ENCODE data around the gene RYR3.

The RYR3 gene

GRCh38 chr15:33729653-33730052, 418.9 kb downstream of the RYR3 start:
- no peak for DNase-seq

GRCh38 chr15:33730815-33731214, 420.0 kb downstream of the RYR3 start:
- DNase-seq = no peak

GRCh38 chr15:33735143-33735542, 424.4 kb downstream of the RYR3 start:
- DNase-seq = no peak

DNA sequence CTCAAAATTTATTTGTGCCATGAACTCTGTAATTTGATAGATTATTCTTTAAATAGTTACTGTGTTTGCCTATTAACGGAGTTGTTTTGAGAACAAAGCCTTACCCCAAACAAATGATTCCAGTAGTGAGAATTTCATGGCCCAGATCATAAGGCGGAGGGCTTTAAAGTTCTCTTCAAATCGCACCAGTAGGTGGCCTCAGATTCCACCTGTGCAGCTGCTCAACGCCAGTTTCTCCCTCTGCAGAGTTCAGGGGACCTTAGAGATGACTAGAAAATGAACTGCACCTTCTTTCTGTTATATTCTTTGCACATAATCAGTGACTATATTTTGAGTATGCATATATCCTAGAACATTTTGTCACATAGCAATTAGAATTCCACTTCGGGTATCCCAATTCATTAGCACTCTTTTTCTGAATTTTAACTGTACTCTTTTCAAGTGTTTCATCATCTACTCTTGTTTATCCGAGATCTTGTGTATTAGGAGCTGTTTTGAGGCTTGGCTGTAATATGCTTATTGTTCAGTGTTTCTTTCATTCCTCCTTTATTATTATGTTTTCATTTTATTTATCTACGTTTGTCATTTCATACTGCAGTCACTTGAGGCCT, 425.0 kb downstream of the RYR3 start:
- no peak for DNase-seq

GRCh38 chr15:33737687-33738601, 427.2 kb downstream of the RYR3 start:
- DNase-seq = peak; percentile 54 to 57

DNA sequence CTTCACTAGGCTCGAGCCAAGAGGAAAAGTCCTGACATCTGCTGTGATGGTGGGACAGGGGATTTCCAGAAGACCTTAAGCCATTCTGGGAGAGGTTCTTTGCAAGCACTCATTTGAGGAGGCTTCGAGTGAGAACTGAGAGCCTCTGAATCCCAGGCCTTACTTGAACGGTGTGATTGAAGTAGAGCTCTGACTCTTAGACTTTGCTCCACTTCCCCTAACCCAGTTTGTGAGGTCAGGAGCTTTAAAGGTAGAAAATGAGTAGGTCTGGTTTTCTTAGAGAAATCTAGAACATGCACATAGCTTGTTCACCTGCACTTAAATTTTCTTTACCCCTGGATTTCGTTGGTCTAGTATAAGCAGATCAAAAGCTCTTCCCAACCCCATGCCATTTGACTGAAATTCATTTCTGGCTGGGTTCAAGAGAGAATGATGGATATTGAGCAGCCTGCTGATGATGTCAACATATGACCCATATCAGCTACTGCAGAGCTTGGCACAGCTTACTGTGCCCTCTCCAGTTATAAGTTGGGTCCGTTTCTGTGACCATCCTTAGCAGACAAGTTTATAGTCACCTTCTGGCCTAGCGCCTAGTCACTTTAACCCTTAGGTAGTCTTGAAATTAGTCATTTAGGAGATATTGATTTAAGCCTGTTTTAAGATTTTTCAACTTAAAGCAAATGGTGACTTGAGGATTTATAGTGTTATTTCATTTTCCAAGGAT, 428.3 kb downstream of the RYR3 start:
- DNase-seq = no peak

DNA sequence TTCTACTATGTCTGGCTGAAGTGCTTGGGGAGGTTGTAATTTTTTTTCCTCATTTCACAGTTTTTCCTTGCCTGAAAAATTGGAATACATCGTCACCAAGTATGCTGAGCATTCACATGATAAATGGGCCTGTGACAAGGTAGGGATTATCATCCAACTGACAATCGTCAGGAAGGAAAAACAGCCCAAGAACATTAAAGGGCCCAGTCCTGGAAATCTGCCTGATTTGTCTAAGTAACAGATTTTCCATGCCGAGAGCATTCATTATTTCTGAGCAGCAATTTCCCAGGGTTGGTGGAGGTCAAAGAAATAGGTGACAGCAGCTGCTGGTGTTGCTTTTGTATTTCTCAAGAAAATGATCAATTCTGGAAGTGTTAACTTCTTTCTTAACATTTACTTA, 431.5 kb downstream of the RYR3 start:
- DNase-seq = no peak

DNA sequence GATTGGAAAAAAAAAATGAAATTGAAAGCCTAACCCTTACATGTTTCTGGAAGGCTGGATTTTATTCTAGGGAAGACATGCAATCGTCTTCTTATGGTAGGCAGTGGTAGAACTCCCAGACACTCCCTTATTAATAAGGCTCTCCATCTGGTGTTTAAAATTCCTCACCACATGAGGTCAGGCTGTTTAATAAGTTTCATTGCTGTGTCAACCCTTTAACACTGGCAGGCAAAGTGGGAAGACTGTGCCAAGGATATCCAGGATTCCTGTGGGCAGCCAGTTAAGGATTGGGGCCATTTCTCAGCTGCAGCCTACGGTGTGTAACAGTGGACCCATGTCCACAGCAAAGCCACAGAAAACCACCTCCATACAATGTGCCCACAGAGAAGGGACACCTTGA, 432.0 kb downstream of the RYR3 start:
- DNase-seq = no peak

DNA sequence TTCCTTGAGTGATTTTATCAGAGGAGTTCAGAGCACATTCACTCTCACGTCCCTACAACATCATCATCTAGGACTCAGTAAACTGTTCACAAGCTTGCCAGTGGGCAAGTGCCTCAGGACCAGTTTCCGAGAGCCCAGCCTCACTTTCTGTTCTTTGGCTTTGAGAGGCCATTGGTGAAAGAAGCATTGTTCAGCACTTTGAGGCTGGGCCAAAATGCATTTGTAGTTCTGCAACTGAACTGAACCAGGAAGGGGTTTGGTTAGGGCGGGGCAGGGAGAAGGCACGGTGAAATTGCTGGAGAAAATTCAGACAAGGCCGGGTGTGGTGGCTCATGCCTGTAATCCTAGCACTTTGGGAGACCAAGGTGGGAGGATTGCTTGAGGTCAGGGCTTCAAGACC, 435.4 kb downstream of the RYR3 start:
- no peak for DNase-seq

DNA sequence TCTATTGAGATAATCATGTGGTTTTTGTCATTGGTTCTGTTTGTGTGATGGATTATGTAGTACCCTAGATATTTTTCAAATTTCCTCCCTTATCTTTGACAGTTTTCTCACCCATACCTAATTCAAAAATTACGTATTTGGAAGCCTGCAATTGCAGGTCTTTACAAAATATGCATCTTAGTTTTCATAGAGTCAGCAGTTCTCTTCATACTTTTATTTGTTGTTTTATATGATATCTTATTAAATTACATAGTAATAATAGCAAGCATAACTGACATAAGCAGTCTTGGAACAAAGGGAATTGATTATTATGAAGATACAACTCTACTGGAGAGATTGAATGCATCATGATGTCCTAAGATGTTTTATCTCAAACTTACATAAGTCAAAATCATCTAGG, 442.2 kb downstream of the RYR3 start:
- DNase-seq = no peak

DNA sequence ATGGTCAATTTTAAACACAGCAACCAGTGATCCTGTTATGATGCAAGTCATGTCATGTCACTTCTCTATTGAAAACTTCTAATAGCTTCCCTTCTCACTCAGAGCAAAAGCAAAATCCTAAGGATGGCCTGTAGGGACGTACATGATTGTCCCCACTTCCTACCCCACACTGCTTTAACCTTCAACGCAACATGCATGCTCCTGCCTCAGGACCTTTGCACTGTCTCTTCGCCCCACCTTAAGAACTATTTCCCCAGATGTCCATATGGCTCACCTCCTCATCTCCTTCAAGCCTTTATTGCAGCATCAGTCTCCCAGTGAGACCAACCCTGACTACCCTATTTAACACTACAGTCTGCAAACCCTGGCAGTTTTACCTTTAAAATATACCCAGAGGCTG, 443.5 kb downstream of the RYR3 start:
- no peak for DNase-seq

- no peak for DNase-seq
Measured at GRCh38 chr15:33756961-33757360, 446.2 kb downstream of the RYR3 start.

DNA sequence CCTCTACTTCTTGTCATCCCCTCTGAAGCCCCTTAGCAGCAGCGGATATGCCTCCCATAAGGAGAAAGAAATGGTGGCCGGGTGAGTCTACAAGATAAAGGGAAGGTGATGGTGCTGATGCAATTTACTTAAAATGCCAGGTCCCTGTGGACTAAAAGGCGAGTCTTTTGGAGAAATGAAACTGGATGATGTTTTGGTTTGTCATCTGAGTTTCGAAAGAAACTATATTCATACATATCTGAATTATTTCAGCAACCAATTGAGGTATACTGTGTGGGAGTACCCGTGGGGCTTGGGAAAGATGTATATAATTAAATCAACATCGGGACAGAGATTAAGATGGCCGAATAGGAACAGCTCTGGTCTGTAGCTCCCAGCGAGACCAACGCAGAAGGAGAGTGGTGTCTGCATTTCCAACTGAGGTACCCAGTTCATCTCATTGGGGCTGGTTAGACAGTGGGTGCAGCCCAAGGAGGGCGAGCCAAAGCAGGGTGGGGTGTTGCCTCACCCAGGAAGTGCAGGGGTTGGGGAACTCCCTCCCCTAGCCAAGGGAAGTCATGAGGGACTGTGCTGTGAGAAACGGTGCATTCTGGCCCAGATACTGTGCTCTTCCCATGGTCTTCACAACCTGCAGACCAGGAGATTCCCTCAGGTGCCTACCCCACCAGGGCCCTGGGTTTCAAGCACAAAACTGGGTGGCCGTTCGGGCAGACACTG, 446.9 kb downstream of the RYR3 start:
- no peak for DNase-seq

DNA sequence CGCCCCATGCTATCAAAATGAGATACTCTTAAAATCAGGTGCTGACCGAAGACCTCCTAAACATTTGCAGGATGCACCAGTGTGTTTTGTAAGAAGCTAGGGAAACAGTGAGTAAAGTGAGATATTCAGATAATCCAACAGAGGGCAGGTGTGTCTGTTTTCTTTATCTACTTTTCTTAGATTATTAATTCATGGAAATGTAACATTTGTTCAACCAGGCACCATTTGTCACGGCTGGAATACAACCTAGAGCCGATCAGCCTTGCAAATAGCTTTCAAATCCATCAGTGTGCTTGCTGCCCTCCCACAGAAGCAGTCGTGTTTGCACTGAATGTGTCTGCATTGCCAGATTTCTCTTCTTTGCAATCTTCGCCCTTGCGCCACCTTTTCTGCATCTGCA, 455.6 kb downstream of the RYR3 start:
- no peak for DNase-seq

DNA sequence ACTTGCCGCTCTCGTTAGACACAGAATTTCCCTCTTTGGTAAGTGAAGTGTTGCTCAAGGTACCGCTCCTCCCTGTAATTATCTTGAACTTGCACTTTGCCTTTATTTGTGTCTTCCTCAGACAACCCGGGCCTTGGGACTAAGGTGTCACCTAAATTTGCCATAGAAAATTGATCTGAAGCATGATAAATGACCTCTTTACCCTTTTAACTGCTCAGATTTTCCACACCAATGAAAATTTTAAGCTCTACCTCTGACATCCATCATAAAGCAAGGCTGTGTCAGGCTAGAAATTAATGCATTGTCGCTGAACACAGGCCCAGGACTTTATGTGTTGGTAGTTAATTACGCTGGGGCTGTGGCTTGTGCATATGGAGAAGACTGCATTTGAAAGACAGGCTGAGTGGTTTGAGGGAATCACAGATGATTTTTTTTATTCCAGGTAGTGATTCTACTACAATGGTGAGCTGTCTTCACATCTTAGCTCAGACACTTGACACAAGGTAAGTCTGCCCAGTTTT, 458.0 kb downstream of the RYR3 start:
- no peak for DNase-seq

DNA sequence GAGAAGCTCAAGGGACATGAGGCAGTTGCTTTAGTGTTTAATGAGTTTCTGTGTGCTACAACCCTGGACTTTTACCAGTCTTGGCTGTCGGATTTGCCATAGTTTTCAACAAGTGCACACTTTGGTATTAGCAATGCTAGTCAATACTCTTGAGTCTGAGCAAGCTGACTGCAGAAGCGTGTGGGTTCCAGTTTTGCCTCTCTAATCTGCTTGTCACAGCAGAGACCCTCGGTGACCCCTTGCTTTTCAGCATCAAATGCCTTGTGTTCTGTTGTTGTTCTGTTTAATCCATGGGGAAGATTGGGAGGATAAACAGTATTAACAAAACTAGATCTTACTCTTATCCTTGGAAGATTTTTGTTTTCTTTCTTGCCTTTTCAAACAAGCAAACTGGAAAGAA, 463.2 kb downstream of the RYR3 start:
- no peak for DNase-seq

- DNase-seq = no peak
Measured at GRCh38 chr15:33778852-33779251, 468.1 kb downstream of the RYR3 start.

GRCh38 chr15:33780011-33780768, 469.4 kb downstream of the RYR3 start:
- DNase-seq = no peak

- DNase-seq = no peak
Measured at GRCh38 chr15:33782966-33783365, 472.2 kb downstream of the RYR3 start.

DNA sequence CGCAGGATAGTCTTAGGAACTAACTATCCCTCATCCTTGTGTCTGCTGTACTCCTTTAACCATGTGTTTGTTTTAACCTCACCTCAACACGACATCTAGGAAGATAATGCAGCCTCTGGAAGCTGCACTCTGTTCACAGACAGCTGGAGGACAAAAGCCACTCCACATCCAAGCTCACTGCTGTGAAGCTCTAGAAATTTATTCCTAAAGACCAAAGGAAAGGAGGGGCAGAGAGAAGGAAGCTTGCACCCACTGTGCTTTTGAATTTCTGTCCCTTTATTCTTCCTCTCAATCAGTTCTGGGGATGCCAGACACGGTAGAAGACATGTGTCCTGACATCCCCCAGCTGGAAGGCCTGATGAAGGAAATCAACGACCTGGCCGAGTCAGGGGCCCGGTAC, 474.6 kb downstream of the RYR3 start:
- DNase-seq = no peak

DNA sequence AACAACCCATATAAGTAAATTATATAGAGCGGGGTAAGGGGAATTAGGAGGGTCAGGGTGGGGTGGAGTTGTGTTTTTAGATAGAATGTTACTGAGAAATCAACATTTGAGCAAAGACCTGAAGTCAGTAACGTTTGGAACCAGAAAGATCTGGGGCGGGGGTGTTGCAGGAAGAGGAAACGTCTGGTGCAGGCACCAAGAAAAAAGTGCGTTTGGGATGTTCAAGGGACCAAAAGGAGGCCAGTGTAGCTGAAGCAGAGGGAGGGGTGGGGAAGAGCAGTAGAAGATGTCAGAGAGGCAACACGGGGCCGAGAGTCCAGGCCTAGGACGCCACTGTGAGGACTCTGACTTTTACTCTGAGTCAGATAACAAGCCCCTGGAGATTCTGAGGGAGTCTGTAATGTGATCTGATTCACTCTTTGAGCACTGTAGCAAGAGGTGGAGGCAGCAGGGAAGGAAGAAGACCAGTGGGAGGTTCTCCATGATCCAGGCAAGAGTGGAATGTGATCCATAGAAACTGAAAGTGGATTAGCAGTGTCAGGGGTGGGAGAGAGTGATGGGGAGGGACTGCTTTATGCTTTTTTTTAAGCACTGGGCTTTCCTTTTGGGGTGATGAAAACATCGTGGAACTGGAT, 478.3 kb downstream of the RYR3 start:
- DNase-seq = no peak

DNA sequence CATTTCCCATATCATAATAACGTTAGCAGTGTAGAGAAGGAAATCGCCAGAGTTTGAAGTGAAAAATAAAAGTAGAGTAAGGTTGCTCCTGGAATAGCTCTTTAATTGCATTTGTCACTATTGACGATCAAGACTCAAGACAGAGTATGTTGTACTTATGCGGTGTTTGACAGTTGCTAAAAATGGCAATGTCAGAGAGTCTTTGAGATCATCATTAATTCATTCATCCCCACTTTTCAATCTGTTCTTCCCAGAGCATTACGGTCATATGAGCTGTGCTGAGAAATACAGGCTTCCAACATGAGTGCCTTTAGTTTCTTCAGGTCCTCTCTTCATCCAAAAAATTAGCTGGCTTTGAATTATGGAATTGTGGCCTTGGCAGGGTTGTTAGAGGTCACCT, 483.7 kb downstream of the RYR3 start:
- DNase-seq = no peak
